IPS-20b (cell line): ENCODE measurements around the gene ZNF142.

Experiments used
- H3K27ac ChIP-seq: one replicate; pipeline ENCODE4 v1.5.1; 2013; ENCODE audit warnings: low read length
- H3K27me3 ChIP-seq: 2 replicates; pipeline ENCODE4 v1.6.1; 2013; ENCODE audit warnings: mild to moderate bottlenecking, low read length, inconsistent platforms; ENCODE audit not compliant: insufficient read depth
- H3K36me3 ChIP-seq: 2 replicates; pipeline ENCODE4 v1.6.1; 2013; ENCODE audit warnings: low read depth, mild to moderate bottlenecking, inconsistent platforms, low read length, moderate library complexity; ENCODE audit not compliant: insufficient read depth
- H3K4me1 ChIP-seq: 2 replicates; pipeline ENCODE4 v1.6.1; 2013; ENCODE audit warnings: mild to moderate bottlenecking, control low read depth, inconsistent platforms, low read length, moderate library complexity; ENCODE audit not compliant: insufficient read depth
- H3K4me3 ChIP-seq: 2 replicates; pipeline ENCODE4 v1.5.1; 2013; ENCODE audit warnings: mild to moderate bottlenecking, low read length, inconsistent platforms
- H3K9ac ChIP-seq: 2 replicates; pipeline ENCODE4 v1.6.1; 2013; ENCODE audit warnings: low read depth, mild to moderate bottlenecking, inconsistent platforms, low read length, moderate library complexity
- H3K9me3 ChIP-seq: 2 replicates; pipeline ENCODE4 v1.6.1; 2013; ENCODE audit warnings: mild to moderate bottlenecking, low read depth, low read length, inconsistent platforms; ENCODE audit not compliant: insufficient read depth

The ZNF142 gene

DNA sequence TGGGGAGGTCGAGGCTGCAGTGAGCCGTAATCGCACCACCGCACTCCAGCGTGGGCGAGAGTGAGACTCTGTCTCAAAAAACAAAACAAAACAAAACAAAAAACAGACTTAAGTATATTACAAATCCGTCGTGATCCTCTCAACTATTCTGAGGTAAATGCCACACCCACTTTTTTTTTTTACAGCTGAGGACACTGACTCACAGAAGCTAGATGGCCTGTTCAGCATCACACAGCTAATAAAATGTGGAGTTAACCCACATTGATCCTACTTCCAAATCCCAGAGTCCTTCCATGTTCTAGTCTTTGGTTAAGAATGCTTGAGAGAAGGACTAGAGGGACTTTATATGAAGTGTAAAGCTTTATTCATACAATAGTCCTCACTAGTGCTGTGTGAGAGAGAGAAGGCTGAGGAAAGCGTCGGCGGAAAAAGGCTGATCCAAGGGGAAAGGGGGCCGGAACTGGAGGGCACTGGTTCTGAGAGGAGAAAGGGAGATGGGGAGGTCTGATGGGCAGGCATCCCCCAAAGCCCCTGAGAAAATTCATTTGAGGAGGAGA, 11.8 kb upstream of the ZNF142 start:
- no peaks in the 10 kb centered on the region for H3K27me3 ChIP-seq
- H3K36me3 ChIP-seq, result peaks cover 29% of the 10 kb centered on the region
- H3K4me1 ChIP-seq, result peaks cover 4% of the 10 kb centered on the region; the same call in 1 of the 2 replicates
- peak overlapping the region; percentile 92 for H3K4me3 ChIP-seq
- H3K9me3 ChIP-seq, result no peaks in the 10 kb centered on the region
- peak overlapping the region; percentile 59 for H3K27ac ChIP-seq
- H3K9ac ChIP-seq, result peak overlapping the region; percentile 81

DNA sequence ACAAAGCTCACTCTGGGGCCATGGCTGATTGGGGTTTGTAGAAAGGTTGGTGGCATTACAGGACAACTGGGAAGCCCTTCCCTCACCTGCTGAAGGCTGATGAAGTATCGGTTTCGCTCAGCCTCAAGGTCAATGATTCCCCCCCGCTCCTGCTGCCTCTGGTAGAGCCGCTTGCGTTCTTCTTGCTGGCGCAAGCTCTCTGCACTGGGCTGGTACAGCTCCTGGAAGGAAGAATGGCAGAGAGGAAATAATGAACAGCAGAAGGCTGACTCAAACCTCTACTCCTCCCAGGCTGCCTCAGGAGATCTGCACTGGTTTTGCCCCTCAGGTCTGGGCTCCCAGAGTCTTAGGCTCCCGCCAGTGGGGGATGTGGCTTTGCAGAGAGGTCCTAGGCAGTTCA, 5.2 kb upstream of the ZNF142 start:
- Histone ChIP-seq H3K4me1 (no peaks in the 10 kb centered on the region), H3K9ac (no peak overlapping the region), H3K36me3 (peaks cover 74% of the 10 kb centered on the region), H3K27ac (no peak overlapping the region), H3K9me3 (no peaks in the 10 kb centered on the region), H3K4me3 (no peak overlapping the region), H3K27me3 (no peaks in the 10 kb centered on the region)

DNA sequence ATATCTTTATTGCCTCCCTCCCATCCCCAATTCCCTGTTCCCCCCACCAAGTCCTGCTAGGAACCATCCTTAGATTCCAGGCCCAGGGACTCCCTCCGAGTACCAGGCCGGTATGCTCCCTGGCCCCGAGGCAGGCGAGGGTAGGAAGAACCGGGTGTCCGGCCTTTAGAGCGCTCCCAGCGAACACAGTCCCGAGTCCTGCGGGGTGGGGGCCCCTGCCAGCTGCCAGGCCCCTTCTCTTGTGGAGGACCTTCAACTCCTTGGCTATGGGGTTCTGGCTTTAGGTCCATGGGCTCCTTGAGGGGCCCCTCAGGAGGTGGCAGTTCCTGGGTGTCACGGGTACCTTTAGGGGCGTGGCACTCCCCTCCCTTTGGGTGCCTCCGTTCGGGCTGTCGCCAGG, 4.5 kb upstream of the ZNF142 start:
- Histone ChIP-seq H3K4me1 (no peaks in the 10 kb centered on the region), H3K9ac (no peak overlapping the region), H3K27ac (no peak overlapping the region), H3K36me3 (peaks cover 74% of the 10 kb centered on the region), H3K9me3 (no peaks in the 10 kb centered on the region), H3K27me3 (no peaks in the 10 kb centered on the region), H3K4me3 (no peak overlapping the region)

DNA sequence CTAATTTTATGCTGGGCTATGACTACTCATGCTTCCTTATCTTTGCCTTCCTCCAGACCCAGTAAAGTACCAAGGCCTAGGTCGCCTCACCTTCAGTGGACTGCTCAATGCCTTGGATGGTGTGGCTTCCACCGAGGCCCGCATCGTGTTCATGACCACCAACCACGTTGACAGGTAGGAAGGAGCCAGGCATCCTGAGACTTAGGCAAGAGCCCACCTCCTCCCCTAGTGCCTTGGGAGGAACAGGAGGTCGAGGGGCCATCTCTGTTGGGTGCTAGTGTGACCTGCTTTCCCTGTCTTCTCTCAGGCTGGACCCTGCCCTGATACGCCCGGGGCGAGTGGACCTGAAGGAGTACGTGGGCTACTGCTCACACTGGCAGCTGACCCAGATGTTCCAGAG, 3.4 kb upstream of the ZNF142 start:
- H3K9me3 ChIP-seq, result no peaks in the 10 kb centered on the region
- no peaks in the 10 kb centered on the region for H3K27me3 ChIP-seq
- no peak overlapping the region for H3K9ac ChIP-seq
- peaks cover 68% of the 10 kb centered on the region for H3K36me3 ChIP-seq
- no peak overlapping the region for H3K27ac ChIP-seq
- H3K4me1 ChIP-seq, result no peaks in the 10 kb centered on the region
- no peak overlapping the region for H3K4me3 ChIP-seq

DNA sequence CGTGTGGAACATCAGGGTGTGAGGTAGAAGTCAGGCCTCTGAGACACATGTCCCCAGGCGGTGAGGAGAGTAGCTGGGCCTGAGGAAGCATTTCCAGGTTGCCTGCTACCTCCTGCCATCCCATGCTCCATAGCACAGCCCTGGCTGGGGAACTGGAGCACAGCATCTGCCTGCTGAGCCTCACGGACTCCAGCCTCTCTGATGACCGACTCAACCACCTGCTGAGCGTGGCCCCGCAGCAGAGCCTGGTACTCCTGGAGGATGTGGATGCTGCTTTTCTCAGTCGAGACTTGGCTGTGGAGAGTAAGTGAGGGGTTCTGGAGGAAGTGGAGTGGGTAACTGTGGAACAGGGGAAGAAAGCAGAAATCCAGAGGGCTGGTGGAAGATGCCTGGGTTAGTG, 3.0 kb upstream of the ZNF142 start:
- H3K27ac ChIP-seq, result no peak overlapping the region
- no peaks in the 10 kb centered on the region for H3K27me3 ChIP-seq
- no peak overlapping the region for H3K9ac ChIP-seq
- peaks cover 68% of the 10 kb centered on the region for H3K36me3 ChIP-seq
- H3K4me1 ChIP-seq, result no peaks in the 10 kb centered on the region
- H3K4me3 ChIP-seq, result no peak overlapping the region
- H3K9me3 ChIP-seq, result no peaks in the 10 kb centered on the region

DNA sequence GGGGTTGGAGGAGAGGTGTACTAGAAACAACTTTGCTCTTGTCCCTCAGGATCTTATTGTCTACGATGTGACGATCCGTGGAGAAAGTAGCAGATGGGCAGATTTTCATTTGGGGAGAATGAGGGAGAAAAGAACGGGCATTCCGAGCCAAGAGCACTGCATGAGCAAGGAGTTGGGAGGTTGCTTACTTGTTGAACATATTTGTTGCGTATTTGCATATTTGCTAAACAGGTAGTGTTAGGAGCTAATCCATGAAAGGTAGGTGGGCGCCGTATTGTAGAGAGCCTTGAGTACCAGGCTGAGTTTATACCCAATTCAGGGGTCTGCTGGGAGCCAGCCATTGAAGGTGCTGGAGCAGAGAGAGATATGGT, 550 bp upstream of the ZNF142 start:
- H3K36me3 ChIP-seq, result peaks cover 72% of the 10 kb centered on the region
- H3K27ac ChIP-seq, result no peak overlapping the region
- H3K4me1 ChIP-seq, result no peaks in the 10 kb centered on the region
- H3K9me3 ChIP-seq, result no peaks in the 10 kb centered on the region
- no peaks in the 10 kb centered on the region for H3K27me3 ChIP-seq
- H3K4me3 ChIP-seq, result peak overlapping the region; percentile 98
- peak overlapping the region; percentile 90 for H3K9ac ChIP-seq

DNA sequence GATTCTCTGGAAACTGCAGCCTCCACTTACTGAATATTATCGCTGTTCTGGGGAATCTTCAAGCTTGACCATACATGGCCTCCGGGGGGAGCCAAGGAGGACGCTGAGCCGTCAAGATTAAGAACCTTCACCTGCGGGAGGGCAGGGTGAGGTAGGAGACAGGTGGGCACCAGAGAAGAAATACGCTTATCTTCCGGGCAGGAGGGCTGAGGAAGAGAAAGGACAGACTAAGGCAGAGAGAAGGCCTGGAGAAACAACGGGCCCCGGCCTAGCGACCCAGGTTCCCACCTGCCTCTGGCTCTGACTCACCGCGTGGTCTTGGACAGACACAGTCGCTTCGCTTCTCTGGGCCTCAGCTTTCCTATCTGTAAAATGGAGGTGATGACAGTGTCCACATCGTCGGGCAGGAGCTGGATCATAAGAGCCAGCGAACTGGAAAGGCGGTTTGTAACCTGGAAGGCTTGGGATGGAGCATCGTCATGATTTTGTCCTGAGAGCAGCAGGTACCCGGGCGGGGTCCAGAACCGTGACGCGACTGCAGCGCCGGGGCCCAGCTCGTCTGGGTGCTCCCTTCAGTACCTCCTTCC, 659 bp downstream of the ZNF142 start:
- no peaks in the 10 kb centered on the region for H3K27me3 ChIP-seq
- H3K9ac ChIP-seq, result peak overlapping the region; percentile 90
- no peaks in the 10 kb centered on the region for H3K4me1 ChIP-seq
- no peaks in the 10 kb centered on the region for H3K9me3 ChIP-seq
- peak overlapping the region; percentile 98 for H3K4me3 ChIP-seq
- peak overlapping the region; percentile 83 for H3K27ac ChIP-seq
- H3K36me3 ChIP-seq, result peaks cover 72% of the 10 kb centered on the region

DNA sequence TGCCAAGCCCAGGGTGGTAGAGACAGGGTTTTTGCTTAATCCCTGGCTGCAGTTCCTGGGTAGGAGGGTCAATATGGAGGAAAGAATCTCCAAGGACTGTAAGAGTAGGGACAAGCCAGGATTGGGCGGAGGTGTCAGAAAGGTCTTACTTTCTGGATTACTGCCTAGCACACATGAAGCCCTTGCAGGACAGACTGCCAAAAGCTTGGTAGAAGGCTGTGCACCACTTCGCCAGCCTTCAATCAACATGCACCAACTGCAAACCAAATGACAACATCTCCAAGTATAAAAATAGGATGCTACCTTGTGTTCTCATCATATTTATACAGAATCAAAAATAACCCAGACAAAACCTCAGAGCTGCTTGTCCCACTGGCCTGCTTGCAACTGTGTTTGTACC, 3.7 kb downstream of the ZNF142 start:
- H3K9ac ChIP-seq, result no peak overlapping the region
- no peak overlapping the region for H3K4me3 ChIP-seq
- peaks cover 73% of the 10 kb centered on the region for H3K36me3 ChIP-seq
- no peaks in the 10 kb centered on the region for H3K4me1 ChIP-seq
- no peaks in the 10 kb centered on the region for H3K9me3 ChIP-seq
- H3K27me3 ChIP-seq, result no peaks in the 10 kb centered on the region
- no peak overlapping the region for H3K27ac ChIP-seq

DNA sequence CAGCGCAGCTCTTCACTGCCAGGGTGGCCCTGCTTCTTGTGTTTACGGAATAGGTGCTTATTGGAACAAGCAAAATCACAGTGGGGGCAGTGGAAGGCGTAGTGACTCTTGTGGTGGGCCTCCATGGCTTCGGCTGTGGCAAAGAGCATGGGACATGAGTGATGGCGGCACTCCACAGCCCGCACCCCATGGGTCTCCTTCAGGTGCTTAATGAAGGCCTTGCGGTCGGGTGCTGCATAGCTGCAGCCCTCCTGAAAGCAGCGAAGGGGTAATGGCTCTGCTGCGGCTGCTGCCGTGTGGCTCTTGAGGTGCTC, 10.7 kb downstream of the ZNF142 start:
- Histone ChIP-seq H3K4me1 (no peaks in the 10 kb centered on the region), H3K27ac (no peak overlapping the region), H3K9ac (no peak overlapping the region), H3K9me3 (no peaks in the 10 kb centered on the region), H3K27me3 (no peaks in the 10 kb centered on the region), H3K36me3 (peaks cover 98% of the 10 kb centered on the region), H3K4me3 (no peak overlapping the region)

DNA sequence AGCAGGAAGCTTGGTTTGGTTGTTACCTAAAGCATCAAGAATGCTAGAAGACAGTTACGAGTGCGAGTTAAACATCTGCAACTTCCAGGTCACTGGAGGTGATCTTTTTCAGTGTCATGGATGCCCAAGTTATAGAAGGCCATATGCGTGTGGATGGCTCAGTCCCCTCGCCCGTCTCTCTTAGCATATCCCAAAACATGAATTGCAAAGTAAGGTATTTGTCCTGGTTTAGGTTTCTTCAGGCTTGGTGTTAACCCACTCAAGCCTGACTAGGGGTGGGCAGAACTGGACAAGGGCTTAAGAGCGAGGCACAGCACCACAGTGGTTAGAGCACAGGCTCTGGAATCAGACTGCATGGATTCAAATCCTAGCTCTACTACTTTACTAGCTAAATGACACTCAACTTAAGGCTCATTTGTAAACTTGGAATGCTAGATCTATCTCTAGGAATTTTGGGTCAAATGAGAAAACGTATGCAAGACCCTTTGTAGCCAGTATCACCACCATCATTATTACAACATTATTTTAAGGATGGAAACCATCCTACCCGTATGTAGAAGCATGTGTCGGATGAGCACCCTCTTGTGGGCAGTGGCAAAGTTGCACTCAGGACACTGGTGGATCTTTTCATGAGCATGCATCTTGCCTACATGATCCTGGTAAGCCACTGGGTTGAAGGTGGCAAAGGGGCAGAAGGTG, 11.2 kb downstream of the ZNF142 start:
- no peaks in the 10 kb centered on the region for H3K9me3 ChIP-seq
- H3K4me1 ChIP-seq, result no peaks in the 10 kb centered on the region
- no peaks in the 10 kb centered on the region for H3K27me3 ChIP-seq
- no peak overlapping the region for H3K27ac ChIP-seq
- peaks cover 98% of the 10 kb centered on the region for H3K36me3 ChIP-seq
- no peak overlapping the region for H3K4me3 ChIP-seq
- H3K9ac ChIP-seq, result no peak overlapping the region

DNA sequence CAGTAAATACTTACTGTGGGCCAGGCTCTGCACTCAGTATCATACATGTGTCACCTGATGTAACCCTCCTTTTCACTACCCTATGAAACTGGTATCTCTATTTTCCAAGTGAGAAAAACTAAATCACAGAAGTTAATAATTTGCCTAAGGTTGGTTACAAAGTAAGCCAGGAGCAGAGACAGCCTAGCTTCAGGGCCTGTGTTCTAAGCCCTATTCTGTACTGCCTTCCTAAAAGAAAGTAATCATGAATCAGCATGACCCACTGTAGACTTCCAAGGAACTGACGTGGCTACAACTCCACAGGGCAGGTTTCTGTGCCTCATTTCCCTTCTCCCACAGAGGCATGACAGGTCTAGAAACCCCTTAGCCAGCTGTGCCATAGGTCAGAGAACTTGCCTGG, 14.3 kb downstream of the ZNF142 start:
- Histone ChIP-seq H3K4me1 (no peaks in the 10 kb centered on the region), H3K36me3 (peaks cover 96% of the 10 kb centered on the region), H3K4me3 (no peak overlapping the region), H3K9ac (no peak overlapping the region), H3K27ac (no peak overlapping the region), H3K27me3 (no peaks in the 10 kb centered on the region), H3K9me3 (no peaks in the 10 kb centered on the region)

DNA sequence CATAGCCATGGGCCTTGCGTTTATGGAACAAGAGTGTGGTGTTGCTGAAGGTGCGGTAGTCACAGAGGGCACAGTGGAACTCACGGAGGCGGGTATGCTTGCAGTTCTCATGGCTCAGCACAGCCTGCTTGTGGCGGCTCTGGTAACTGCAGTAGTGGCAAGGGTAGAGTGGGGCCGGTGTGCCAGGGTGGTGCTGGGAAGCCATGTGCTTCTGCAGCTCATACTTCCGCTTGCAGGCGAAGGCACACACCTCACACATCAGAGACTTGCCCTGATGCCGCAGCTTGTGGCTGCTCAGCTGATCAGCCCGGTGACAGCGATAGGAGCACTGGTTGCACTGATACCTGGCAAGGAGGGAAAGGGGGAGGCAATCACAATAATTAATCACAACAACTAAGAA, 14.7 kb downstream of the ZNF142 start:
- no peak overlapping the region for H3K27ac ChIP-seq
- no peak overlapping the region for H3K9ac ChIP-seq
- H3K4me3 ChIP-seq, result no peak overlapping the region
- H3K36me3 ChIP-seq, result peaks cover 95% of the 10 kb centered on the region
- no peaks in the 10 kb centered on the region for H3K9me3 ChIP-seq
- no peaks in the 10 kb centered on the region for H3K27me3 ChIP-seq
- H3K4me1 ChIP-seq, result no peaks in the 10 kb centered on the region
